Thoracic aorta (tissue), 2 donors: ENCODE data around the gene PRR23E. TPM values are rescaled to one million over a fixed set of nuclear protein-coding genes. Genes with fewer than 3 reads are reported as not detected.

Source experiments
- ATAC-seq: fragments of 150-250 bp; one replicate; pipeline ENCODE4 v1.8.0; 2017; ENCODE audit warnings: low read depth; ENCODE audit not compliant: insufficient number of reproducible peaks, low FRiP score
- DNase-seq: peaks from one replicate; pipeline ENCODE4 v3.0.0-alpha.2; 2020; ENCODE audit warnings: low spot score
- H3K27ac ChIP-seq, 2 donors: fragments of 200-600 bp; sonication (generic); 1 replicate in 1 of 2; 2 replicates in 1 of 2; pipeline ENCODE4 v1.5.1; 2016; ENCODE audit warnings: mild to moderate bottlenecking in 2 of 2, moderate library complexity in 2 of 2
- H3K27me3 ChIP-seq: fragments of 200-600 bp; sonication (generic); replicated peaks from 2 replicates; pipeline ENCODE4 v1.6.0; 2016; ENCODE audit warnings: mild to moderate bottlenecking; ENCODE audit not compliant: insufficient read depth
- H3K36me3 ChIP-seq: fragments of 200-600 bp; sonication (generic); one replicate; pipeline ENCODE4 v1.5.1; 2016
- H3K4me1 ChIP-seq, 2 donors: fragments of 200-600 bp; sonication (generic); 1 replicate in 1 of 2; 2 replicates in 1 of 2; pipeline versions ENCODE4 v1.5.1 to v1.6.0; 2016; ENCODE audit warnings: low read depth in 2 of 2, mild to moderate bottlenecking in 1 of 2; ENCODE audit not compliant: control insufficient read depth in 1 of 2
- H3K4me3 ChIP-seq: fragments of 200-600 bp; sonication (generic); 2 replicates; pipeline ENCODE4 v1.5.1; 2016; ENCODE audit warnings: mild to moderate bottlenecking
- H3K9me3 ChIP-seq: fragments of 200-600 bp; sonication (generic); 2 replicates; pipeline ENCODE4 v1.5.1; 2016
- CTCF ChIP-seq: fragments of 200-600 bp; sonication (generic); IDR thresholded peaks from one replicate; pipeline ENCODE4 v1.5.1; 2019; ENCODE audit warnings: antibody characterized with exemption
- total RNA-seq, 2 donors: library from RNA; depleted of rRNA; stranded (reverse); fragments of >200 nt; gene quantifications; one replicate each; pipeline versions ENCODE4 v1.1.0 to v1.2.3, GENCODE V29; 2016

The PRR23E gene
- total RNA-seq, 2 donors from 2014 or later, result not detected

GRCh38 chr3:127165036-127165435 is 27.9 kb upstream of the PRR23E start:
- no peak overlapping the region for H3K4me3 ChIP-seq
- no peaks in the 10 kb centered on the region for H3K9me3 ChIP-seq
- ATAC-seq, result no peak
- DNase-seq, result no peak
- no peak for TF ChIP-seq CTCF
- H3K4me1 ChIP-seq, result peaks cover 2 to 21% of the 10 kb centered on the region in 2 donors
- no peak overlapping the region for H3K27ac ChIP-seq
- H3K36me3 ChIP-seq, result no peaks in the 10 kb centered on the region
- no peaks in the 10 kb centered on the region for H3K27me3 ChIP-seq

GRCh38 chr3:127165694-127166485 is 27.0 kb upstream of the PRR23E start:
- no peaks in the 10 kb centered on the region for H3K9me3 ChIP-seq
- H3K4me1 ChIP-seq, result peaks cover 2 to 21% of the 10 kb centered on the region in 2 donors
- no peak for TF ChIP-seq CTCF
- H3K27ac ChIP-seq, result no peak overlapping the region
- H3K4me3 ChIP-seq, result no peak overlapping the region
- DNase-seq, result no peak
- H3K27me3 ChIP-seq, result no peaks in the 10 kb centered on the region
- H3K36me3 ChIP-seq, result no peaks in the 10 kb centered on the region
- no peak for ATAC-seq

GRCh38 chr3:127166501-127167065 is 26.3 kb upstream of the PRR23E start:
- Histone ChIP-seq H3K36me3 (no peaks in the 10 kb centered on the region), H3K4me3 (no peak overlapping the region), H3K9me3 (no peaks in the 10 kb centered on the region), H3K27me3 (no peaks in the 10 kb centered on the region), H3K27ac (no peak overlapping the region), H3K4me1 (peaks cover 2 to 21% of the 10 kb centered on the region in 2 donors)
- no peak for TF ChIP-seq CTCF
- DNase-seq, result no peak
- ATAC-seq, result no peak

GRCh38 chr3:127167315-127168043 is 25.5 kb upstream of the PRR23E start:
- peaks cover 2 to 21% of the 10 kb centered on the region in 2 donors for H3K4me1 ChIP-seq
- DNase-seq (no peak), ATAC-seq (no peak)
- TF ChIP-seq CTCF, result no peak
- H3K27ac ChIP-seq, result no peak overlapping the region
- no peaks in the 10 kb centered on the region for H3K9me3 ChIP-seq
- H3K36me3 ChIP-seq, result no peaks in the 10 kb centered on the region
- no peak overlapping the region for H3K4me3 ChIP-seq
- no peaks in the 10 kb centered on the region for H3K27me3 ChIP-seq

GRCh38 chr3:127168271-127168670 is 24.7 kb upstream of the PRR23E start:
- no peak overlapping the region for H3K27ac ChIP-seq
- no peaks in the 10 kb centered on the region for H3K27me3 ChIP-seq
- ATAC-seq (no peak), DNase-seq (no peak)
- no peak overlapping the region for H3K4me3 ChIP-seq
- peaks cover 2 to 21% of the 10 kb centered on the region in 2 donors for H3K4me1 ChIP-seq
- H3K36me3 ChIP-seq, result no peaks in the 10 kb centered on the region
- TF ChIP-seq CTCF, result no peak
- H3K9me3 ChIP-seq, result no peaks in the 10 kb centered on the region
